Effector memory CD4-positive, alpha-beta T cell (primary cell): ENCODE measurements around the gene AGTPBP1.

Experiments
- DNase-seq, 3 donors: peaks; one replicate each; pipeline ENCODE4 v3.0.0-alpha.2; 2020
- H3K27ac ChIP-seq: 2 replicates; pipeline ENCODE4 v1.7.0; 2013; ENCODE audit warnings: mild to moderate bottlenecking, low read length, moderate library complexity; ENCODE audit not compliant: insufficient read depth, poor library complexity, severe bottlenecking
- H3K27me3 ChIP-seq: replicated peaks from 2 replicates; pipeline ENCODE4 v1.7.0; 2013; ENCODE audit warnings: mild to moderate bottlenecking, low read length; ENCODE audit not compliant: insufficient read depth, control insufficient read depth, poor library complexity, severe bottlenecking
- H3K36me3 ChIP-seq: 2 replicates; pipeline ENCODE4 v1.7.0; 2013; ENCODE audit warnings: mild to moderate bottlenecking, low read length, moderate library complexity; ENCODE audit not compliant: control insufficient read depth, insufficient read depth
- H3K4me1 ChIP-seq: 2 replicates; pipeline ENCODE4 v1.7.0; 2013; ENCODE audit warnings: low read length, mild to moderate bottlenecking; ENCODE audit not compliant: control insufficient read depth, insufficient read depth, poor library complexity, severe bottlenecking
- H3K4me3 ChIP-seq: 2 replicates; pipeline ENCODE4 v1.7.0; 2013; ENCODE audit warnings: low read length, low read depth, mild to moderate bottlenecking; ENCODE audit not compliant: insufficient read depth, poor library complexity, severe bottlenecking
- H3K9me3 ChIP-seq: 2 replicates; pipeline ENCODE4 v1.7.0; 2013; ENCODE audit warnings: mild to moderate bottlenecking, low read length, moderate library complexity; ENCODE audit not compliant: control insufficient read depth

Gene AGTPBP1

DNA sequence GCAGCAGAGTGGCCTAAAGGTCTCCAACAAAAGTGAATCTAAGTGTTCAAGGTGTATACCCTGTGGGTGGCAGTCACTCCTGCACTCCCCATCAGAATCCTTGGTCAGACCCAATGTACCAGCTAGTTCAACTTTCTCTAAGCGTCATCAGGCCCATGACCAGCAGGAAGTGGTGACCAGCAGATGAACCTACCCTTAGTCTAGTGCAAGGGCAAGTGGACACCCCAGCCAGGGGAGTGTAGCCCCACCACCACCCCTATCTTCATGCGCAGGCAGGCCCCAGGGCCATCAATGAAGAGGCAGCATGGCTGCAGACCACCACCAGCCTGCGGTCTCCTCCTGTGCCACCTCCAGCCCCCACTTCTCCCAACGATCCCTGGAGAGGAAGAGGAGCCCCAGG is 213.1 kb downstream of the AGTPBP1 start:
- H3K4me1 ChIP-seq: no peaks in the 10 kb centered on the region
- no peaks in the 10 kb centered on the region for H3K9me3 ChIP-seq
- H3K27ac ChIP-seq: no peak overlapping the region
- no peak overlapping the region for H3K4me3 ChIP-seq
- no peaks in the 10 kb centered on the region for H3K27me3 ChIP-seq
- H3K36me3 ChIP-seq: no peaks in the 10 kb centered on the region
- DNase-seq: no peak

DNA sequence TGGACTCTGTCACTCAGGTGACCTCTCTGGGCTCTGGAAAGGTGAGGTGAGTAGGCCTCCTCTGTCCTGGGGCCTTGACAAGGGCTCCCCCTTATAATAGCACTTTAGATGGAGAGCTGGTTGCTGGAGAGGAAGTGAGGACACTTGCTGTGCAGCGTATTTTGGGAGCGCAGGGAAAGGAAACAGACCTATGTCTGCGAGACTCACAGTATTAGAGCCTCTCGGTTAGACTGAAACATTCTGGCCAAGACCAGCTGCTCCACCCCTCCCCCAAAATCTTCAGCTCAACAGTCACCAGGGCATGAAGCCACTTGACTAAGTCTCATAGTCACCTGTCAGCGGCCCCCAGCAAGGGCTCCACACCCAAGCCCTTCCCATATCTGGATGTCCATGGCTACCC is 213.6 kb downstream of the AGTPBP1 start:
- H3K4me1 ChIP-seq: no peaks in the 10 kb centered on the region
- H3K9me3 ChIP-seq: no peaks in the 10 kb centered on the region
- H3K36me3 ChIP-seq: no peaks in the 10 kb centered on the region
- H3K27ac ChIP-seq: no peak overlapping the region
- no peak overlapping the region for H3K4me3 ChIP-seq
- H3K27me3 ChIP-seq: no peaks in the 10 kb centered on the region
- DNase-seq: no peak

DNA sequence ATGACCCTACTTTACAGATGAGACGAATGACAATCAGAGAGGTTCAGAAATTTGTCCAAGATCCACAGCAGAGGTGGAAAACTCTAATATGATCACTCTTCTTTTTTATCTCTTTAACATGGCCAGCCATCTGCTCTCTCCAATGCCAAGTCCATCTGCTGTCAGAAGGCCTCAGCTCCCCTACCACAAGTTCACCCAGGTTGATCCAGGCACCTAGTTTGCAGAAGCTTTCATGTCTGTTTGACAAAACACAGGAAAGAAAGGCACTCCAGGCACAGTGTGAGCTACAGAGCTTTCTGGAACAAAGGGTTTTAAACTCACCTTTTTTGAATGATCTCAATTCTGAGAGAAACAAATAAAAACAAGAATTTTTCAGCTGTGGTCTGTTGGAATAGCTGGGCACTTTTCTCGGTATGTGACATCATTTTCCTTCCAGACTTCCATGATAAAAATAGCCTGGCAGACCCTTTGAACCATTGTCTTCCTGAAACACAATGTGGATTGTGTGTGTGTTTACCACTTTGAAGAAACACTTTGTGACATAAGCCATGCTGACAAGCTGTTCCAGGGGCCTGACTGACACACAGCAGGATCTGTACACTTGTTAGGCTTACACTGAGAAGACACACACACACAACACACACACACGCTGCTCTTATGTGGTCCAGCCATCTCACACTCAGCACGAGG is 214.3 kb downstream of the AGTPBP1 start:
- Histone ChIP-seq H3K9me3 (no peaks in the 10 kb centered on the region), H3K4me3 (no peak overlapping the region), H3K27ac (no peak overlapping the region), H3K27me3 (no peaks in the 10 kb centered on the region), H3K36me3 (no peaks in the 10 kb centered on the region), H3K4me1 (no peaks in the 10 kb centered on the region)
- no peak for DNase-seq

DNA sequence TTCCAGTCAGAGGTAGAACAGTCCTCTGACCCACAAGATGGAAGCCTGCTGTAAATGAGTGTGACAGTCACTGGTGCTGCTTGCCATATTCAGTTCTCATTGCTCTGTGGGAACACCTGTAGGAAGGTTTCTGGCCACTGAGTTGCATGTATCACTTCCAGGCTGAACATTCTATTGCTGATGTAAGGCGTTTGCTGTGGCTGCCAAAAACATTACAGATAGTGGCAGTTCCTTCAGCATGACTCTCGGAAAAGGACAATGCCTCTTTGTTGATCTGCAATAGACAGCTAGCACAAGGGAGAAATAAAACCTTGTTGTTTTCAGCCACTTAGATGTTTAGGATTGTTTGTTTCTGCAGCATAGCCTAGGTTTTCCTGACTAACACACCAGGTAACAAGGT is 217.2 kb downstream of the AGTPBP1 start:
- H3K27me3 ChIP-seq: peaks cover 5% of the 10 kb centered on the region
- H3K4me3 ChIP-seq: no peak overlapping the region
- no peaks in the 10 kb centered on the region for H3K4me1 ChIP-seq
- no peaks in the 10 kb centered on the region for H3K36me3 ChIP-seq
- no peak for DNase-seq
- H3K9me3 ChIP-seq: no peaks in the 10 kb centered on the region
- no peak overlapping the region for H3K27ac ChIP-seq

DNA sequence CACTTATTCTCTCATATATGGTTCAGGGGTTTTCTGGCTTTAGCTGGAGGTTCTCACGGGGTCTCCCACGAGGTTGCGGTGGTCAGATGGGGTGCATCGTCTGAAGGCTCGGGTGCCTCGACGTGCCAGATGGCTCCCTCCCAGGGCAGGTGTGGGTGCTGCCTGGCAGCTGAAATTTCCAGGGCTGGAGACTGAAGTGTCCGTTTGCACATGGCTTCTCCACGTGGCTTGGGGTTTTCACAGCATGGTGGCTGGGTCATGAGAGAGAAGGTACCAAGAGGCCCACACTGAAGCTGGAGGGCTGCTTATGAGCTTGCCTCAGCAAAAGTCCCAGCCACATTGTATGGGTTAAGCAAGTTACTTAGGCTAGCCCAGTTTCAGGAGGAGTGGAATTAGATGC is 218.6 kb downstream of the AGTPBP1 start:
- no peak overlapping the region for H3K27ac ChIP-seq
- DNase-seq: no peak
- H3K4me3 ChIP-seq: no peak overlapping the region
- H3K4me1 ChIP-seq: no peaks in the 10 kb centered on the region
- no peaks in the 10 kb centered on the region for H3K9me3 ChIP-seq
- no peaks in the 10 kb centered on the region for H3K36me3 ChIP-seq
- peaks cover 5% of the 10 kb centered on the region for H3K27me3 ChIP-seq

DNA sequence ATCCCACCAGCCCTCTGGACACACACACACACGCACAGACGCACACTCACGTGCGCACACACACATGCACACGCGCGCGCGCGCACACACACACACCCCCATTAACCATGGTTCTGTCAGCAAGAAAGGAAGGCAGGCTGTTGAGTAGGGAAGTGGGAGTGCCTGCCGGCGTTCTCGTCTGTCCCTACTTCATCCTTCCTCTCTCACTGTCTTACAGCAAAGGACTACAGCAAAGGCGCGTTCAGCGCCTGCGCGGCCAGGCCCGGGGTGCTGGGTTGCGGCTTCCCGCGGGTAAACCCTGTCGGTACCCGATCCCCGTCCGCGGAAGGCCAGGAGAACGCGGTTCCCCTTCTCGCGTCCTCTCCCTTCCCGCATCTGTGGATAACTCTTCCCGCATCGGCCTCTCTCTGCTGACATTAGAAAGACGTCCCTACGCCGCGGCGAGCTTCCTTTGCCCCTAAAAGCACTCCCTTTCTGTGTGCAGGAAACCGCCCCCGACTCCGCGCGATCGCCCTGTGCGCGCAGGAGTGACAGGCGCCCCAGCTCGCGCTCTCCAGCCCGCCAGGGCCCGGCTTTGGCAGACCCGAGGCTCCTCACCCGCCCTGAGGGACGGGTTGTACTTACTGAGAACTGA is 219.2 kb downstream of the AGTPBP1 start:
- Histone ChIP-seq H3K27ac (no peak overlapping the region), H3K36me3 (no peaks in the 10 kb centered on the region), H3K27me3 (peaks cover 5% of the 10 kb centered on the region), H3K9me3 (no peaks in the 10 kb centered on the region), H3K4me3 (no peak overlapping the region), H3K4me1 (no peaks in the 10 kb centered on the region)
- no peak for DNase-seq

DNA sequence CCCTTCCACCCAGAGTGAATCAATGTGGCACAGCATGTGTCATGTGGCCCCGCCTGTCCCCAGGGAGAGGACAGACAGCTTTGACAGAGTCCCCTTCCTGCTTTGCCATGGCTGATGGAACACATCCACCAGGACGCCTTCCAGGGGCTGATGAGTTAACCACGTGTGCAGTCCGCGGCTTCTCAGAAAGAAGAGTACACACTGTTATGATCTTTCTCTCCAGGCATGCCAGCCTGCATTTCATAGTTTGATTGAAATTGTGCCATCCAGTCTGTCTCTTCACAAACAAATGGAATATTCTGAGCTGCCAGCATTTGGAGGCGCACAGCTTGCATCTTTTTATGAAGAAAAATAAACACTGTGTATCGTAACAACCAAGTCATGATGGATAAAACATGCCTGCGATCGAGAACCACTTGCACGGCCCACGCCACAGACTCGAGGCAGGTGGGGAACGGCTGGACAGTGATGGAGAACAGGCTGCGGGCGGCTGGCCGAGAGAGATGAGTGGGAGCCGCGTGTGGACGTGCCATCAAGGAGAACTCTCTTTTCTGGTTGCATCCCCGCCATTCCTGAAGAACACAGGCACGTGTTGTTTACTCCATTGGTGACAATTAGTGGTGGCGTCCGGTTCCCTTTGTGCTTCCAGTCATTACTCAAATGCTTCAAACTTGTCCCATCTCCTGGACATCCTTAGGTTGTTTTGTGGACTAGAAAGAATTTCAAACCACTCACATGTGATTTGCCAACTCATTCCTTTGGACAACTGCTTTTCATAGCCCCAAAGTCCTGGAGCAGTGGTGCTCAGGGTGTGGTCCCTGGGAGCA is 220.2 kb downstream of the AGTPBP1 start:
- H3K27me3 ChIP-seq: peaks cover 5% of the 10 kb centered on the region

DNA sequence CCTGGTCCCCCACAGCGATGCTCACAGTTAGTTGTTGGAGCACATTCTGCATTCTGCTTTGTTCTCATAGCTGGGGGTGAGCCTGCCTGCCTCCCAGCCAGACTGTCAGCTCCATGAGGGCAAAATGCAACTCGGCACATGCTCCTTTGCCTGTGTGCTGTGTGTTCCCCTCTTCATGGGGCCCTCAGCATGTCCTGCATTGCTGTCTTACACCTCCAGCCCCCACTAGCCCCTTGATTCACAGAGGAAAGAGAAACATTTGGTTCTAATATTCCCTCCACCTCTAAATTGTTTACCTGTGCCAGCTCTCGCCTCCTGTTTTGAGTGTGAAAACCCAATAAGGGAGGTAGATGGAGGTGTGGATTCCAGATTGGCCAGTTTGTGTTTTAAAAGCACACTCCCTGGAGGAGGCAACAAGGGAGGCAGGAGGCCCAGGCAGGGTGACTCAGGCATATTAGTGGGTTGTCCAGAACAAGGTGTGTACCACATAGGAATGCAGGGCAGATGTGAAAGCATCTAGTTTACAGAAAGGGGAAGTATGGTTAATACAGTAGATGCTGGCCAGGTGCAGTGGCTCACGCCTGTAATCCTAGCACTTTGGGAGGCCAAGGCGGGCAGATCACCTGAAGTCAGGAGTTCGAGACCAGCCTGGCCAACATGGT is 224.6 kb downstream of the AGTPBP1 start:
- Histone ChIP-seq H3K27me3 (peaks cover 5% of the 10 kb centered on the region), H3K4me1 (no peaks in the 10 kb centered on the region), H3K27ac (no peak overlapping the region), H3K4me3 (no peak overlapping the region), H3K36me3 (no peaks in the 10 kb centered on the region), H3K9me3 (no peaks in the 10 kb centered on the region)
- no peak for DNase-seq

More for the DNA sequence above, 220.2 kb downstream of the AGTPBP1 start:
- DNase-seq: no peak
- H3K27ac ChIP-seq: no peak overlapping the region
- no peak overlapping the region for H3K4me3 ChIP-seq
- no peaks in the 10 kb centered on the region for H3K36me3 ChIP-seq
- no peaks in the 10 kb centered on the region for H3K4me1 ChIP-seq
- H3K9me3 ChIP-seq: no peaks in the 10 kb centered on the region

DNA sequence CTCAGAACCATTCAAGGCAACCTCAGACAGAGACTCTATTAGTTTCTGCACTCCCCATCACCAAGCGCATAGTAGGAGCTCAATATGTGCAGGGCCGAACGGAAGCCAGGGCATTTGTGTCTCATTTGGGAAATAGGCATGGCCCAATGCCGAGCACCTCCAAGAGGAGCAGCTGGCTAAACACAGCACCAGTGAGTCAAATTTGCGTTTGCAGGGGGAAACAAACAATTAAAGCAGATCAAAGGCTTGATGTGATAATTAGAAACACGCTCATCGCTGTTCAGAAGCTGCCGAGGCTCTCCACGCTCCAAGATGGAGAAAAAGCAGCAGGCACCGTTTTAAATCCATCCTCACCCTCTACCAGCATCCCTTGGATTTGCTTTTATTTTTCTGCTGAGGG is 225.3 kb downstream of the AGTPBP1 start:
- Histone ChIP-seq H3K4me3 (no peak overlapping the region), H3K27me3 (peaks cover 5% of the 10 kb centered on the region), H3K4me1 (no peaks in the 10 kb centered on the region), H3K27ac (no peak overlapping the region), H3K36me3 (no peaks in the 10 kb centered on the region), H3K9me3 (no peaks in the 10 kb centered on the region)
- DNase-seq: no peak
